Parathyroid adenoma (tissue), 2 donors: ENCODE data around the gene CDH4.

Experiments
- H2AFZ ChIP-seq: fragments of 300-600 bp; sonication (generic); one replicate; pipeline ENCODE4 v1.7.0; 2017; ENCODE audit warnings: antibody characterized with exemption, mild to moderate bottlenecking
- H3K27ac ChIP-seq: fragments of 300-600 bp; sonication (generic); one replicate; pipeline ENCODE4 v1.7.0; 2017
- H3K27me3 ChIP-seq: fragments of 300-600 bp; sonication (generic); one replicate; pipeline ENCODE4 v1.7.0; 2017; ENCODE audit warnings: low read length; ENCODE audit not compliant: control insufficient read depth, insufficient read depth
- H3K36me3 ChIP-seq: fragments of 300-600 bp; sonication (generic); one replicate; pipeline ENCODE4 v1.7.0; 2017; ENCODE audit warnings: low read length; ENCODE audit not compliant: control insufficient read depth, insufficient read depth
- H3K4me1 ChIP-seq: fragments of 300-600 bp; sonication (generic); one replicate; pipeline ENCODE4 v1.7.0; 2017; ENCODE audit warnings: control low read depth
- H3K4me2 ChIP-seq: fragments of 300-600 bp; sonication (generic); one replicate; pipeline ENCODE4 v1.7.0; 2017; ENCODE audit warnings: low read length
- H3K4me3 ChIP-seq: fragments of 300-600 bp; sonication (generic); one replicate; pipeline ENCODE4 v1.7.0; 2017; ENCODE audit warnings: low read depth, low read length
- H3K79me2 ChIP-seq: fragments of 300-600 bp; sonication (generic); one replicate; pipeline ENCODE4 v1.7.0; 2017; ENCODE audit warnings: control low read depth
- H3K9ac ChIP-seq: fragments of 300-600 bp; sonication (generic); one replicate; pipeline ENCODE4 v1.7.0; 2017; ENCODE audit warnings: mild to moderate bottlenecking
- H3K9me3 ChIP-seq: fragments of 300-600 bp; sonication (generic); one replicate; pipeline ENCODE4 v1.7.0; 2017; ENCODE audit warnings: low read length; ENCODE audit not compliant: control insufficient read depth
- TF ChIP-seq, protein P1 (sequence below): fragments of 300-600 bp; sonication (generic); IDR thresholded peaks from one replicate; pipeline ENCODE4 v1.7.0; 2017; ENCODE audit warnings: antibody characterized with exemption, mild to moderate bottlenecking
- donor health status: primary hyperparathyroidism.

CDH4 gene

DNA sequence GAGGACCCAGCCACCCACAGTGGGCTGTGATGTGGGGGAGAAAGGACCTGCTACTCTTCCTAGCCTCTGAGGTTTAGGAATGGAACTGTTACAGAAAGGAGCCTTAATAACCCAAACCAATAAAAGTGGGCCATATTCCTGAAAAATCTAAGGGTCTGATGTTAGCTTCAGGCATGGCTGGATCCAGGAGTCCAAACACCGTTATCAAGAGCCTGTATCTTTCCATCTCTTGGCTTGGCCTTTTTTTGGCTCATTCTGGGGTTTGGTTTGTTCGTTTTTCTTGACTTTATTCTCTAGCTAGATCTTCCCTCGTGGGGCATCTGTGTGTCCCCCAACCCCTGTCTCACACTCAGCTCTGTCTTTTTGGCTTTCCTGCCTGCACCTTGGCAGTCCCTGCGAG lies 38.7 kb downstream of the CDH4 start:
- no peak overlapping the region for H2AFZ ChIP-seq
- no peaks in the 10 kb centered on the region for H3K36me3 ChIP-seq
- H3K9ac ChIP-seq = no peak overlapping the region
- no peaks in the 10 kb centered on the region for H3K4me1 ChIP-seq
- no peak overlapping the region for H3K4me3 ChIP-seq
- no peaks in the 10 kb centered on the region for H3K27me3 ChIP-seq
- no peak overlapping the region for H3K27ac ChIP-seq
- H3K9me3 ChIP-seq = no peaks in the 10 kb centered on the region
- no peaks in the 10 kb centered on the region for H3K79me2 ChIP-seq
- TF ChIP-seq, protein P1, sequence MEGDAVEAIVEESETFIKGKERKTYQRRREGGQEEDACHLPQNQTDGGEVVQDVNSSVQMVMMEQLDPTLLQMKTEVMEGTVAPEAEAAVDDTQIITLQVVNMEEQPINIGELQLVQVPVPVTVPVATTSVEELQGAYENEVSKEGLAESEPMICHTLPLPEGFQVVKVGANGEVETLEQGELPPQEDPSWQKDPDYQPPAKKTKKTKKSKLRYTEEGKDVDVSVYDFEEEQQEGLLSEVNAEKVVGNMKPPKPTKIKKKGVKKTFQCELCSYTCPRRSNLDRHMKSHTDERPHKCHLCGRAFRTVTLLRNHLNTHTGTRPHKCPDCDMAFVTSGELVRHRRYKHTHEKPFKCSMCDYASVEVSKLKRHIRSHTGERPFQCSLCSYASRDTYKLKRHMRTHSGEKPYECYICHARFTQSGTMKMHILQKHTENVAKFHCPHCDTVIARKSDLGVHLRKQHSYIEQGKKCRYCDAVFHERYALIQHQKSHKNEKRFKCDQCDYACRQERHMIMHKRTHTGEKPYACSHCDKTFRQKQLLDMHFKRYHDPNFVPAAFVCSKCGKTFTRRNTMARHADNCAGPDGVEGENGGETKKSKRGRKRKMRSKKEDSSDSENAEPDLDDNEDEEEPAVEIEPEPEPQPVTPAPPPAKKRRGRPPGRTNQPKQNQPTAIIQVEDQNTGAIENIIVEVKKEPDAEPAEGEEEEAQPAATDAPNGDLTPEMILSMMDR = no peak
- H3K4me2 ChIP-seq = no peak overlapping the region

DNA sequence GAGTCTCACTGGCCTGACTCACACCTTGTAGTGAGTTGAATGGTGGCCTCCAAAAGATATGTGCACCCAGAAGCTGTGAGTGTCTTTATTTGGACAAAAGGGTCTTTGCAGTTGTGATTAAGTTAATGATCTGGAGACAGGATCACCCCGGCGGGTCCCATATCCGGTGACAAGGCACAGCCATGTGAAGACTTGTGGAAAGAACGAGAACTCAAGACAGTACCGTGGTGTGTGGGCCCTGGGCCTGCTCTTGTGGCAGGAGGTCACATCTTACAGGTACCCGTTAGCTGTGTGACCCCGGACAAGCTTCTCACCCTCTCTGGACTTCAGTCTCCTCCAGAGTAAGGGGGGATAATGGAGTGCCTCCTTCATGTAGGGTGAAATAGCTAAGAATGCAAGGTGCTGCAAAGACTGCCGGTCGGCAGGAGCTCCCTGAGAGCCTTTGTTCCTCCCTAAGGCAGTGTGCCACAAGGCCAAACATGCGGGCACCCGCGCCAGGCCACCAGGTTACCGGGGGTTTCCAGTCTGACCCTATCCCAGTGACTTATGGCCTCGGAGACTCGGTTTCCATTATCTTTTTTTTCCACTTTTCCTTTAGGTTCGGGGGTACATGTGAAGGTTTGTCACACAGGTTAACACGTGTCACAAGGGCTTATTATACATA lies 39.2 kb downstream of the CDH4 start:
- H3K27me3 ChIP-seq = no peaks in the 10 kb centered on the region

DNA sequence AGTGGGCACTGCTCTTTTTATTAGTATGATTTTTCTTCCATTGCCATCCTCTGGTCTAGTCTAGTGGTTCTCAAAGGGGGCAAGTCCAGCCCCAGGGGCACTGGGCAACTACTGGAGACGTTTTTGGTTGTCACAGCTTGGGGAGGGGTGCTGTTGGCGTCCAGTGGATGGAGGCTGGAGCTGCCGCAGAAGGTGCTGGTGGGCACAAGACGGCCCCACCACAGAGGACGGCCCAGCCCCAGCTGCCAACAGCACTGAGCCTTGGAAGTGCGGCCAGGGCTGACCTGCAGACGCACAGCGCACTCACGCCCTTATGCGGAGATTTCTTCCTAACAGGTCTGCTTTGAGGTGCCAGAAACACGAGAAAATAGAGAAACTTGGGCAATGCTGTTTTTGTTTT lies 40.3 kb downstream of the CDH4 start:
- Histone ChIP-seq H3K9me3 (no peaks in the 10 kb centered on the region), H3K27ac (no peak overlapping the region), H3K9ac (no peak overlapping the region), H3K36me3 (no peaks in the 10 kb centered on the region), H3K79me2 (no peaks in the 10 kb centered on the region), H3K27me3 (no peaks in the 10 kb centered on the region), H3K4me3 (no peak overlapping the region), H3K4me2 (no peak overlapping the region), H2AFZ (no peak overlapping the region), H3K4me1 (no peaks in the 10 kb centered on the region)
- TF ChIP-seq, protein P1 = no peak

More for the DNA sequence above, 39.2 kb downstream of the CDH4 start:
- no peak overlapping the region for H3K4me3 ChIP-seq
- H3K9me3 ChIP-seq = no peaks in the 10 kb centered on the region
- H3K4me1 ChIP-seq = no peaks in the 10 kb centered on the region
- TF ChIP-seq, protein P1 = no peak
- H2AFZ ChIP-seq = no peak overlapping the region
- H3K9ac ChIP-seq = no peak overlapping the region
- no peak overlapping the region for H3K27ac ChIP-seq
- no peak overlapping the region for H3K4me2 ChIP-seq
- H3K36me3 ChIP-seq = no peaks in the 10 kb centered on the region
- H3K79me2 ChIP-seq = no peaks in the 10 kb centered on the region

DNA sequence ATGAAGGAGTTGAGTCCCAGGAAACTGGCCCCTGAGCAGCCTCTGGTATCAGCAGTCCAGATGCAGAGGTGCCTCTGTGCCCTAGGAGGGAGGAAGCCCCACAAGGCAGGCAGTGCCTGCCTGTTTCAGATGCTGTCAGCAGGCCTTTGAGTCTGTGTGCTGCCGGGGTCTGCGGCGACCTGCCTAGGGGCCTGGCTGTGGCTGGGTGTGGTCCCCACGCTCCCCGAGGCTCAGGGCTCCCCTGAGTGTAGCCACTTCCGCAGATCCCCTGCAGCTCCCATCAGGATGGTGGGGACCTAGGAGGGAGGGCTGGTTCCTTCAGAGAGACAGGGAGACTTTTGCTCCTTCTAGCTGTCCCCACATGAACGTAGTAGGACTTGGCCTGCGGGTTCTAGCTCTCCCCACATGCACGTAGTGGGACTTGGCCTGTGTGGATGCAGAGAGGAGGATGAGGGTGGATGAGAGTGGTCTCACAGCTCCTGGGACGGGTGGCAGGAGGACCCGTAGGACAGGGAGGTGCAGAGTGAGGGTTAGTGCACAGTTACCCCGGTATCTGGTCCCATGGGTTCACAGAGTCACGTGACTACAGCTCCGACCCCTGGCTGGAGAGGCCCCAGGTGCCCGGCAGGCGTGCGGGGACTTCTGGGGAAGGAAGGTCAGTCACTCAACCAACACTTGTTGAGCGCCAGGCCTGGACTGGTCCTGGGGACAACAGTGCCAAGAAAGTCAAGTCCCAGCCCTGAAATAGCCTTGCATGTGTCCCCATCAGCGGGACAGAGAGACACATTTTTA lies 41.0 kb downstream of the CDH4 start:
- Histone ChIP-seq H3K27ac (no peak overlapping the region), H3K27me3 (no peaks in the 10 kb centered on the region), H2AFZ (no peak overlapping the region), H3K9me3 (no peaks in the 10 kb centered on the region), H3K79me2 (no peaks in the 10 kb centered on the region), H3K4me1 (no peaks in the 10 kb centered on the region), H3K4me2 (no peak overlapping the region), H3K36me3 (no peaks in the 10 kb centered on the region), H3K9ac (no peak overlapping the region), H3K4me3 (no peak overlapping the region)
- TF ChIP-seq, protein P1 = no peak
